CD4-positive, alpha-beta T cell treated with Interleukin-15 for 4 hours (primary cell): ENCODE data around the gene GAS6.

Experiments
- DNase-seq: peaks from one replicate; pipeline ENCODE4 v3.0.0-alpha.2; 2020; ENCODE audit warnings: low spot score

GAS6 gene

DNA sequence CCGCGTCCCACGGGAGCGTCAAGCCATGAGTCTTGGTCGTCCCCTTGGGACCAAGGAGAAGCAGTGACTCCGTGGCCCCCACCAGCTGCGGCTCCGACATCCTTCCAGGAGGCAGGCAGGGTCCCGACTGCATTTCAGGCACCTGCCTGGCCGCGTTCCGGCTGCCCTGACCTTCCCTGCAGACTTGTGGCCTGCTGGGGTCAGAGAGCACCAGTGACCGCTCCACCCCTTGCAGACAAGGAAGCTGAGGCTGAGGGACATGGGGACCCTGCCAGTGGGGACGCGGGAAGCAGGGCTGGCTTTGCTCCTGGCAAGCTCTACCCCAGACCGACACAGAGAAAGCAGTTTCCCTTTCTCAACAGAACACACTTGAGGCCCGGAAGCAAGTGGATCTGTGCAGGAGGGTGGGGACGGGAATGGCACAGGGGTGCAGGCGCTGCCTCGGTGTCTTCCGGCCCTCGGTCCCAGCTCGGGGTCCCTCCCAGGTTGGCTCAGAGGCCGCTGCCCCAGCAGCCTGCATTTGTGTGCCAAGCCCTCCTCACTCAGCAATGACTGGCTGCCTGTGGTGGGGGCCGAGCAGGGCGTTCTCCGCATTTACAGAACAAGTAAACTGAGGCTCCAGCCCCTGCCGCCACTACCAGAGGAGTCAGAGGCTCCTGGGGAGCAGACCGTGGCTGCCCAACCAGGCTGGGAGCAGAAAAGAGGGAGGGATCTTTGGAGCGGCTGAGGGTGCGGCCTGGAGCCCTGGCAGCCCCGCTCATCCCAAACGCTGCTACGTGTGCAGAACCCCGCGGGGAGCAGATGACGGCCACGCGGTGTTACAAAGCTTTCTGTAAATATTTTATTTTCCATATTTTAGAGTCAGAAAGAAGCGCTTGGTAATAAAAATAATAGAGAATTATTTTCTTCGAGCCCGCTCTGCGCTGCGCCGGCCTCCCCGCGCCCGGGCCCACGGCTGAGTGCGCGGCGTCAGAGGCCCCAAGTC is 43.9 kb downstream of the GAS6 start:
- no peak for DNase-seq

DNA sequence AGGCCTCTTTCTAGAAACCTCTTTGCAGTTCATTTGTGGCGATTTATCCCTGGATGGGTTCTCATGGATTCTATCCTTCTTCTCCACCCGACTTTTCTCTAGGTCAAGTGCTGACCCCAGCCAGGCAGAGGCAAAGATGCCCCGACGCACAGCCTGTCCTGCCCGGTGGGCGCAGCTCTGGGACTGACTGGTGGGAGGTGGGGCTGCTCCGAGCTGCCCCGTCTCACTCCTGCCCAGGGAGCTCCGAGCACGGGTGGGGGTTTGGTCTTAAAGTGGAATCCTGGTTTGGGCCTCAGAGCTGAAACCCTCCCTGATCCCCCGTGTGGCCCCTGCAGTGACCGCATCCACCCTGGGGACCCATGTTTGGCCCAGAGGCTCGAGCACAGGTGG is 44.5 kb downstream of the GAS6 start:
- no peak for DNase-seq

DNA sequence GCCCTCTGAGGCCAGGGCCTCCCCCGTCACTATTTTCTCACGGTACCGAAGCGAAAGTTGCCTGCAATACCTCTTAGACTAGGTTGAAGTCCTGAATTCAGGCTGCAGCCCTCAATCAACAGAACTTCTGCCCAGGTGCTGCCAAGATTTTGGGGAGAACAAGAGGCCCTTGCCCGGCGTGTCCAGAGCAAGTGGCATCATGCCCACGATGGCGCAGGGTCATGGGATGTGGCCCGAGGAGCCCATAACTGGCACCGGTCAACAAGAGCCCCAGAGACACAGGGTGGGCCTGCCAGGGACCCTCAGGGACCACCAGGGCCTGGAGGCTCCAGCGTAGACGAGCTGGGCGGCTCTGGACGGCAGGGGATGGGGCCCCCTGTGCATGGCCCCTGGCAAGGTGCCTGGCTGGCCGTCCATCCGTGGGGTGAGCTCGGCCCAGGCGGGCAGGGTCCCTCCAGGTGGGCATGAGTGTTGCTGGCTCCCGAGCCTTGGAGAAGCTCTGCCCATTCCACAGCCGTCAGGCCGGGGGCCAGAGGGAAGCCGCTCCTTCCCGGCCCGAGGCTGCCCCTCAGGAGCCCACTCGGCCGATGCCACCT is 45.1 kb downstream of the GAS6 start:
- DNase-seq: no peak

GRCh38 chr13:113817860-113818691 is 45.8 kb downstream of the GAS6 start:
- DNase-seq: no peak

DNA sequence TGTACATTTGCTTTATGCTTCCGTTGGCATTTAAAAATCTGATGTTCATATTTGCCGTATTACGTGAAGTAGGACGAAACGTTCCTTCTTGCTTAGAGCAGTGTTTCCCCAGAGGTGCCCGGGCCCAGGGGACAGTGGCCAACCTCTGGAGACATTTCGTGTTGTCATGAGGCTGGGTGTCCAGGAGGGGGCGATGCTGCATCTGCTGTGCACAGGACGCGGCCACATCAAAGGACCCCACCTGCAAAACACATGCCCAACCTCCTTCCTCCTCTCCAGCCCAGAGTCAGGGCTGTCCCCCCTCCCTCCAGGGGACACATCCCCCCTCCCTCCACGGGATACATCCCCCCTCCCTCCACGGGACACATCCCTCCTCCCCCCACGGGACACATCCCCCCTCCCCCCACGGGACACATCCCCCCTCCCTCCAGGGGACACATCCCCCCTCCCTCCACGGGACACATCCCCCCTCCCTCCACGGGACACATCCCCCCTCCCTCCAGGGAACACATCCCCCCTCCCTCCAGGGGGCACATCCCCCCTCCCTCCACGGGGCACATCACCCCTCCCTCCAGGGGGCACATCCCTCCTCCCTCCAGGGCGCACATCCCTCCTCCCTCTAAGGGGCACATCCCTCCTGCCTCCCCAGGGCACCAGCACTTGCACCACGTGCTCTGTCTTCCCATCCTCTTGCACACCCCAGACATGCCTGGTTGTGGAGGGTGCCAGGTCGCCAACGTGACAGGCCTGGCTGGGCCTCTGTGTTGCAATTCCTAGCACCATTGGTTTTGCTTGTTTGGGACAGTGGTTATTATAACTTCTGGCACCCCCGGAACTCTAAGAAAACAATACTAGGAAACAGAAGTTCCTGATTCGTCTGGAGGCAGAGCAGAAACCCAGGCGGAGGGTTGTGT is 46.7 kb downstream of the GAS6 start:
- DNase-seq: peak; percentile 83

- DNase-seq: no peak
These were observed 47.5 kb downstream of the GAS6 start for GRCh38 chr13:113816254-113816929.

DNA sequence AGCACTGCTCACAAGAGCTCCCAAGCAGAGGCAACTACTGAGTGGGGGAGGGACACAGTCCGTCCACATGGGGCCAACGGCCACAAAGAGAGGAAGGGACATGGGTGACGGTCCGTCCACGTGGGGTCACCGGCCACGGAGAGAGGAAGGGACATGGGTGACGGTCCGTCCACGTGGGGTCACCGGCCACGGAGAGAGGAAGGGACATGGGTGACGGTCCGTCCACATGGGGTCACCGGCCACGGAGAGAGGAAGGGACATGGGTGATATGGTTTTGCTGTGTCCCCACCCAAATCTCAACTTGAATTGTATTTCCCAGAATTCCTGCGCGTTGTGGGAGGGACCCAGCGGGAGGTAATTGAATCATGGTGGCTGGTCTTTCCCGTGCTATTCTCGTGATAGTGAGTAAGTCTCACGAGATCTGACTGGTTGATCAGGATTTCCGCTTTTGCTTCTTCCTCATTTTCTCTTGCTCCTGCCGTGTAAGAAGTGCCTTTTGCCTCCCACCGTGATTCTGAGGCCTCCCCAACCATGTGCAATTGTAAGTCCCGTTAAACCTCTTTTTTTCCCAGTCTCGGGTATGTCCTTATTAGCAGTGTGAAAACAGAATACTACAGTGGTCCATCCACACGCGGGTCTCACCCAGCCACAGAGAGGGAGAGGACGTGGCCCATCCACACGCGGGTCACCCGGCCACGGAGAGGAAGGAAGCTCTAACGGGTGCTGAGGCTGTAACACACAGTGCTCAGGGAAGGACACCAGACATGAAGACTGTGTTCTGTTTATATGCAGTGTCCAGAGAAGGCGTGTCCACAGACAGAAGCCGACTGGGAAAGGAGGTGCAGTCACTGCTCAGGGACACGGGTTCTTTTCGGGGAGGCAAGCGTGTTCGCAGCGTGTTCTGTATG is 48.5 kb downstream of the GAS6 start:
- peak; percentile 28 for DNase-seq

DNA sequence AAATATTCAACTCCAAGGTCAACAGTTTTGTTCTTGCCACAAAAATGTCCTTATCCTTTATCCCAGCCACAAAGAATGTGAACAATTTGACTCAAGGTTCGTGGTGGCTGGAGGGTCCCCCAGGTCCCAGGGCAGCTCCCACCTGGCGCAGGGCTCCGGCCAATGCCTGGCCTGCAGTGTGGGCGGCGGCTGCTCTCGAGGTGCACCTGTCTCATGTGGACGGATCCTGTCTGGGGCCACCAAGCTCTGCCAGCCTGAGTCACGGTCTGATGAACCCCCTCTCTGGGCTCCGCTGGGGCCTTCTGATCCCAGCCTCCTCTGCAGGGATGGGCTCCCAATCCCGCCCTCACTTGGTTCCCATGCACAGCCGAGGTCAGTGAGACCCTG is 49.4 kb downstream of the GAS6 start:
- DNase-seq: no peak

DNA sequence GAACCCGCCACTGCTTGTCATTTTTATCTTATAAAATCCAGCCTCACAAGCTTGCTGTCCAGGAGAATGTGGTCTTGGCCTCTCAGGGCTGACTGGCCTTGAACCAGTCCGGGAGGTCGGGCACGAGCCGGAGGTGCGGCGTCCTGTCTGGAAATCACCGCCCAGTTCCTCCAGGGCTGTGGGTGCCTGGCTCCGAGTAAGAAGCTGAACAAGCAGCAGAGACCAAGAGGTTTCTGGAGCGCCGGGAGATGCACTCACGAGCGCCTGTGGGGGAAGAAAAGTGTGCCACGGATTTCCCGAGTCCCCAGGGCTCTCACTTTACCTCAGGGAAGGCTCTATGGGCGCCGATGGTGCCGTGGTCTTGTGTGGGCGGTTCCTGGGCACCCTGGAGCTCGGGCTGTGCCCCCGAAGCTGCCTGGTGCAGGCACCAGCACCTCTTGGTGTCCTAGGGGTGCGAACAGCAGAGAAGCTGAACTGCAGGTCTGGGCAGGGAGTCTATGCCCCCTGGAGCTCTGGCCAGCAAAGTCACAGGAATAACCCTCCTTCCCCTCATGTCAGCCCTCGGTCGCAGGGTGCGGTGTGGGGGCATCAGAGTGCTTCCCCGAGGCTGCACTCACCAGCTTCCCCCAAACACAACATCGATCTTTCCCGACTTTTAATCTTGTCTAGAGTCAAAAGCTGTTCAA is 50.0 kb downstream of the GAS6 start:
- no peak for DNase-seq

- DNase-seq: no peak
These were observed 50.7 kb downstream of the GAS6 start for GRCh38 chr13:113813070-113813748.

- no peak for DNase-seq
These were observed 51.5 kb downstream of the GAS6 start for GRCh38 chr13:113812178-113813040.

DNA sequence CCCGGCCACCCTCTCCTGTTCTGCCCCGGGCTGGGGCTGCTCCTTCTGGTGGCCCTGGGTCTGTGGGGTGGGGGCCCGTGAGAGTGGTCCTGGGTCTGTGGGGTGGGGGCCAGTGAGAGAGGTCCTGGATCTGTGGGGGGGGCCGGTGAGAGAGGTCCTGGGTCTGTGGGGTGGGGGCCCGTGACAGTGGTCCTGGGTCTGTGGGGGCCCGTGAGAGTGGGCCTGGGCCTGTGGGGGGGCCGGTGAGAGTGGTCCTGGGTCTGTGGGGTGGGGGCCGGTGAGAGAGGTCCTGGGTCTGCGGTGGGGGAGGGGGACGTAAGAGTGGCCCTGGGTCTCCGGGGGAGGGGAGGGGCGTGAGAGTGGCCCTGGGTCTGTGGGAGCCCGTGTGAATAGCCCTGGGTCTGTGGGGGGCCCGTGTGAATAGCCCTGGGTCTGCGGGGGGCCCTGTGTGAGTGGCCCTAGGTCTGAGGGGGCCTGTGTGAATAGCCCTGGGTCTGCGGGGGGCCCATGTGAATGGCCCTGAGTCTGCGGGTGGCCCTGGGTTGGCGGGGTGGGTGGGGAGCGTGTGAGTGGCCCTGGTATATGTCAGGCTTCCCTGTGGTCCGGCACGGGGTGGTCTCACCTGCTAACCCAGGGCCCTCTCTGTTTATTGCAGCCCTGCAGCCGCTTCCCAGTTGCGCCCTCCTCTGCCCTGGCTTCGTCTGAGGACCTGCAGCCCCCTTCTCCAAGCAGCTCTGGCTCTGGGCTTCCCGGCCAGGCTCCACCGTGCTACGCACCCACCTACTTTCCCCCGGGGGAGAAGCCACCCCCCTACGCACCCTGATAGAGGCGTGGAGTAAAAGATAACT is 52.6 kb downstream of the GAS6 start:
- DNase-seq: no peak

DNA sequence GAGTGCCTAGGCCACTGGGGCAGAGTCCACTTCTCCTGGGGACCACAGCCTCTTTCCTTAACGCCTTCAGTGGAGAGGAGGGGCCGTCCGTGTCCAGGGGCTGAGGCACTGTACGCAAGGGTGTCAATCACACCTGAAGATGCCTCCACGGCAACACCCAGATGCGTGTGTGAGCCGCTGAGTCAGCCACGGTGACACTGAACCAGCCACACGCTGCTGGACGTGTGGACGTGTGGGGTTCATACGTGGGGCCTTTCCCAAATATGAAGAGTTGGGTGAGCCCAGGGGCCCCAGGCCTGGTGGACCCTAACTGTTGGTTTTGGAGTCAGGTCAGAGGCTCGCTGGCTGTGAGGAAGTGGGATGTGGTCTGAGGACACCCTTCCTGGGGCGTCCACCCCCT is 53.2 kb downstream of the GAS6 start:
- no peak for DNase-seq

GRCh38 chr13:113809934-113810333 is 53.9 kb downstream of the GAS6 start:
- DNase-seq: no peak

GRCh38 chr13:113808058-113808834 is 55.6 kb downstream of the GAS6 start:
- no peak for DNase-seq

DNA sequence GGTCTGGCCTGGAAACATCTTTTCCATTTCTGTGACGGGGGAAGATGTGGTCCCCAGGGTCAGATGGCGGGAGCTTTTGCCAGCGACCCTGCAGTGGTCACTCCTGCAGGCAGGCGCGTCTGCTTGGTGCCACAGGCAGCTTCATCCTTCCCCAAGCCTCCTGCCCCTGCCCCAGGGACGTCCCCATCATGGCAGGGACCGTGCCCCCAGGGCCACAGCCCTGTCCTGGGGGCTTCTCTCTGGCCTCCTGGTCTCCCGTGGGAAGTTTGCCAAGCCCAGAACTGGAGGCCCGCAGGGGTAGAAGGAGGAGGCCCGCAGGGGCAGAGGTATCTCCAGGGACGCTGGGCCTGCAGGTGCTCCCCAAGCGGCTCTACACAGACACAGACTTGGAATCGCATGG is 57.4 kb downstream of the GAS6 start:
- DNase-seq: no peak
